Esophagus muscularis mucosa (tissue), 4 donors: Measurements from ENCODE around the gene ALDH5A1. TPM values are rescaled to one million over a fixed set of nuclear protein-coding genes. Genes with fewer than 3 reads are reported as not detected.

Source experiments
- DNase-seq: peaks from one replicate; pipeline ENCODE4 v3.0.0-alpha.2; 2017; ENCODE audit errors: extremely low spot score
- H3K27ac ChIP-seq, 4 donors: fragments of 200-600 bp; sonication (generic); replicated peaks in 1 of 4; 1 replicate in 3 of 4; 2 replicates in 1 of 4; pipeline ENCODE4 v1.5.1; 2016 to 2019; ENCODE audit warnings: mild to moderate bottlenecking in 1 of 4
- H3K27me3 ChIP-seq, 4 donors: fragments of 200-600 bp; sonication (generic); one replicate each; pipeline versions ENCODE4 v1.5.1 to v1.6.0; 2016 to 2019
- H3K36me3 ChIP-seq, 4 donors: fragments of 200-600 bp; sonication (generic); one replicate each; pipeline ENCODE4 v1.5.1; 2016 to 2019
- H3K4me1 ChIP-seq, 4 donors: fragments of 200-600 bp; sonication (generic); one replicate each; pipeline ENCODE4 v1.5.1; 2016 to 2019
- H3K4me3 ChIP-seq, 4 donors: fragments of 200-600 bp; sonication (generic); 1 replicate in 2 of 4; 2 replicates in 2 of 4; pipeline ENCODE4 v1.5.1; 2016 to 2019; ENCODE audit warnings: mild to moderate bottlenecking in 4 of 4, moderate library complexity in 1 of 4
- H3K9me3 ChIP-seq, 4 donors: fragments of 200-600 bp; sonication (generic); 1 replicate in 3 of 4; 2 replicates in 1 of 4; pipeline ENCODE4 v1.5.1; 2016 to 2019
- EP300 ChIP-seq: sonication (generic); formaldehyde crosslinking; IDR thresholded peaks from one replicate; pipeline ENCODE4 v1.6.1; 2017; ENCODE audit warnings: antibody characterized with exemption
- POLR2A ChIP-seq: fragments of 450-650 bp; IDR thresholded peaks from one replicate; pipeline ENCODE4 v1.6.1; 2017; ENCODE audit warnings: antibody characterized with exemption, moderate library complexity, mild to moderate bottlenecking, low read depth
- POLR2AphosphoS5 ChIP-seq, 2 donors: sonication (generic); formaldehyde crosslinking; IDR thresholded peaks; one replicate each; pipeline ENCODE4 v1.6.1; 2017; ENCODE audit warnings: antibody characterized with exemption in 2 of 2
- WGBS: methylation state at CpG from one replicate; pipeline ENCODE4 v1.1.5; 2018; 5-methylcytosine and 5-hydroxymethylcytosine counted together
- intact Hi-C: fragments of 100-400 bp; cut with DNase I; formaldehyde crosslinking; loops from one replicate; pipeline ENCODE4 v1.15.1; 2023
- total RNA-seq, 4 donors: library from RNA; depleted of rRNA; stranded (reverse); fragments of >200 nt; gene quantifications; one replicate each; pipeline versions ENCODE4 v1.1.0 to v1.2.1, GENCODE V29; 2016
- TF ChIP-seq, protein P1 (sequence below), 3 experiments: fragments of 200-600 bp in 2 of 3; fragments of 450-650 bp in 1 of 3; sonication (generic) in 2 of 3; IDR thresholded peaks; one replicate each; pipeline ENCODE4 v1.5.1; 2017 to 2019; ENCODE audit warnings: antibody characterized with exemption in 3 of 3, mild to moderate bottlenecking in 2 of 3, moderate library complexity in 1 of 3

The ALDH5A1 gene
- total RNA-seq, 4 donors from 2014 or later = 2.5 to 3.5 (median 3.3) TPM

DNA sequence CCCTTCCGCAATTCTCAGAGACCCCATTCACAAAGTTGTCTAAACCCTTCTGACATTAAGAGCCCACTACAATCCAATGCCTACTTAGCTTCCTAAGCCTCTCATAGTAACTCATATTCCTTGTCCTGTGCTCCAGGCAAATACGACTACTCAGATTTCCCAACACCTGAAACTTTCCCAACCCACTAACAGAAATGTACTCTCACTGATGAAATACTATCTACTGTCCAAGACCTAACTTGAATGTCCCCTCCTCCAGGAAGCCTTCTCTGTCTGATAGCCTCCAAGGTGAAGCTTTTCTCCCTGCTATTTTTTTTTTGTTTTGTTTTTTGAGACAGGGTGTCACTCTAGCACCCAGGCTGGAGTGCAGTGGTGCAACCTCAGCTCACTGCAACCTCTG, 35.8 kb upstream of the ALDH5A1 start:
- no peak overlapping the region for H3K27ac ChIP-seq
- DNase-seq = no peak
- H3K4me3 ChIP-seq = no peak overlapping the region
- no peaks in the 10 kb centered on the region for H3K9me3 ChIP-seq
- intact Hi-C loops = no loop called here
- H3K4me1 ChIP-seq = no peaks in the 10 kb centered on the region
- no peak for TF ChIP-seq POLR2A
- no peak for TF ChIP-seq EP300
- TF ChIP-seq POLR2AphosphoS5 (IDR thresholded peaks at IDR 0.05) = no peak
- TF ChIP-seq, protein P1, sequence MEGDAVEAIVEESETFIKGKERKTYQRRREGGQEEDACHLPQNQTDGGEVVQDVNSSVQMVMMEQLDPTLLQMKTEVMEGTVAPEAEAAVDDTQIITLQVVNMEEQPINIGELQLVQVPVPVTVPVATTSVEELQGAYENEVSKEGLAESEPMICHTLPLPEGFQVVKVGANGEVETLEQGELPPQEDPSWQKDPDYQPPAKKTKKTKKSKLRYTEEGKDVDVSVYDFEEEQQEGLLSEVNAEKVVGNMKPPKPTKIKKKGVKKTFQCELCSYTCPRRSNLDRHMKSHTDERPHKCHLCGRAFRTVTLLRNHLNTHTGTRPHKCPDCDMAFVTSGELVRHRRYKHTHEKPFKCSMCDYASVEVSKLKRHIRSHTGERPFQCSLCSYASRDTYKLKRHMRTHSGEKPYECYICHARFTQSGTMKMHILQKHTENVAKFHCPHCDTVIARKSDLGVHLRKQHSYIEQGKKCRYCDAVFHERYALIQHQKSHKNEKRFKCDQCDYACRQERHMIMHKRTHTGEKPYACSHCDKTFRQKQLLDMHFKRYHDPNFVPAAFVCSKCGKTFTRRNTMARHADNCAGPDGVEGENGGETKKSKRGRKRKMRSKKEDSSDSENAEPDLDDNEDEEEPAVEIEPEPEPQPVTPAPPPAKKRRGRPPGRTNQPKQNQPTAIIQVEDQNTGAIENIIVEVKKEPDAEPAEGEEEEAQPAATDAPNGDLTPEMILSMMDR (IDR thresholded peaks at IDR 0.05) = no peak
- 98% methylated on average over 2 of the region's 2 CpGs for WGBS
- peaks cover 0 to 12% (median 2%) of the 10 kb centered on the region in 4 donors for H3K36me3 ChIP-seq
- H3K27me3 ChIP-seq = no peaks in the 10 kb centered on the region

DNA sequence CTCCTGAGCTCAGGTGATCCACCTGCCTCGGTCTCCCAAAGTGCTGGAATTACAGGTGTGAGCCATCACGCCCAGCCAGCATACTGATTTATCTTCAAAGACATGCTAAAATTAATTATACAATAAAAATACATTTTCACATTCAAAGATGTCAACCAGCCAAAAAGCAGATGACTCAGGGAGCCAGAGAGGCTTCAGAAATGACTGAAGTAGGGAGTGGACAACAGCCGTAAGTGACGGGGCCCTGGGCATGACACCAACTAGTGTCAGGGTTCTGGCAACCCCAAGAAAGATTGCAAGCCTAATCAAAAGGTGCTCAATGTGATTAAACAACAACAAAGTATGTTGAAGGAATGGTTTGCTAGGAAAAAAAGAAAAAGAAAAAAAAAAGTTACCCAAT, 33.8 kb upstream of the ALDH5A1 start:
- no peak overlapping the region for H3K4me3 ChIP-seq

DNA sequence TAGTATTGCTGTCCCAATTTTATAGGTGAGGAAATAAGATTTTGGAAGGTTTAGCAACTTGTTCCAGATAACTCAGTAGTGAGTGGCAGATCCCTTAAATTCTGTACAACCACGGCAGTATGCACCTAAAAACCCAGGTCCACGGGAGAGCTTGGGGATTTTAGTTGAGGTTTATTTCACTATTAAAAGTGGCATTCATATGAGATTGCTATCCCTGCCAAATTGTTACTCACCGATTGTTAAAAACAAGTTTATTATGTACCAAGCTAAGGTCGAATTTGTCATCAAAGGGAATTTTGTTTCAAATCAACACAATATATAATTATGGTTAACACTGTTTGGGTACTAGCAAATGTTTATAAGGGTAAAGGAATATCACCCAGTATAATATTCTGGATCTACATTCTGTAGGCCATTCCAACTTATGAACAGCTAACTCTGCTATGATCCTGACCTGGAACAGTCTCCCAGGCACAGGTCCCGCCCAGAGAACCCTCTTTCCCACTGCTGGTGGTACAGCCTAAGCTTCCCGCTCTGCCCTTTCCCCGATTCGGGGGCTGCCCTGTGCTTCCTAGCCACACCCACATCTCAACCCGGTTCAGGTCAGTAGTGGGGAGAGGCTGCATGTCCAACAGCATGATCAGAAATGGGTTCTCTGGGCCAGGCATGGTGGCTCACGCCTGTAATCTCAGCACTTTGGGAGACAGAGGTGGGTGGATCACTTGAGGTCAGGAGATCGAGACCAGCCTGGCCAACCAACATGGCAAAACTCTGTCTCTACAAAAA, 30.3 kb upstream of the ALDH5A1 start:
- DNase-seq = peak; percentile 78
- WGBS = 93% methylated on average over 10 of the region's 11 CpGs
- Histone ChIP-seq H3K27ac (no peak overlapping the region), H3K36me3 (peaks cover 0 to 18% (median 0%) of the 10 kb centered on the region in 4 donors), H3K9me3 (no peaks in the 10 kb centered on the region), H3K27me3 (no peaks in the 10 kb centered on the region), H3K4me1 (no peaks in the 10 kb centered on the region), H3K4me3 (no peak overlapping the region)
- TF ChIP-seq POLR2A (no peak), POLR2AphosphoS5 (IDR thresholded peaks at IDR 0.05) (no peak), EP300 (no peak)
- TF ChIP-seq, protein P1 (IDR thresholded peaks at IDR 0.05) = no peak
- intact Hi-C loops = no loop called here

More for the DNA sequence above, 33.8 kb upstream of the ALDH5A1 start:
- WGBS = 80% methylated on average over 4 of the region's 4 CpGs
- H3K4me1 ChIP-seq = no peaks in the 10 kb centered on the region
- peaks cover 0 to 15% (median 1%) of the 10 kb centered on the region in 4 donors for H3K36me3 ChIP-seq
- no peak for TF ChIP-seq POLR2AphosphoS5 (IDR thresholded peaks at IDR 0.05)
- no peak for TF ChIP-seq POLR2A
- H3K9me3 ChIP-seq = no peaks in the 10 kb centered on the region
- intact Hi-C loops = no loop called here
- peak; percentile 64 for DNase-seq
- H3K27ac ChIP-seq = no peak overlapping the region
- no peaks in the 10 kb centered on the region for H3K27me3 ChIP-seq

DNA sequence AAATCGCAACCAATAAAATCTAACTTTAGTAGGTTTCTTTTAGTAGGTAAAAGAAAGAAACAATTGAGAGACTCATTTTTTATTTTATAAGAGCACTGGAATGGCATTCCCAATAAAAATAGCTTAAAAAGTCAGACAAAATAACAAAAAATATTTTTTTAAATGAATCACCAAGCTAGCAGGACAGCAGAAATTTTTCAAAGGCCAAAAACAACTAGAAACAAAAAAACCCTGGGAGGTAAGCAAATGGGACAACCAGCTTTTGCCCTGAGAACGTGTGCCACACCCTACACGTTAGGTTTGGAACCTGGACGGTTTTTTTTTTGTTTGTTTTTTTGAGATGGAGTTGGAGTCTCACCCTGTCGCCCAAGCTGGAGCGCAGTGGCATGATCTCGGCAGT, 25.0 kb upstream of the ALDH5A1 start:
- no peak for DNase-seq
- Histone ChIP-seq H3K4me3 (no peak overlapping the region), H3K9me3 (no peaks in the 10 kb centered on the region), H3K4me1 (peaks cover 0 to 6% (median 0%) of the 10 kb centered on the region in 4 donors), H3K27ac (no peak overlapping the region), H3K27me3 (no peaks in the 10 kb centered on the region), H3K36me3 (peaks cover 0 to 12% (median 0%) of the 10 kb centered on the region in 4 donors)
- intact Hi-C loops = no loop called here
- WGBS = 93% methylated on average over 7 of the region's 7 CpGs
- TF ChIP-seq POLR2A = no peak
- TF ChIP-seq, protein P1 (IDR thresholded peaks at IDR 0.05) = no peak
- no peak for TF ChIP-seq EP300
- no peak for TF ChIP-seq POLR2AphosphoS5 (IDR thresholded peaks at IDR 0.05)

DNA sequence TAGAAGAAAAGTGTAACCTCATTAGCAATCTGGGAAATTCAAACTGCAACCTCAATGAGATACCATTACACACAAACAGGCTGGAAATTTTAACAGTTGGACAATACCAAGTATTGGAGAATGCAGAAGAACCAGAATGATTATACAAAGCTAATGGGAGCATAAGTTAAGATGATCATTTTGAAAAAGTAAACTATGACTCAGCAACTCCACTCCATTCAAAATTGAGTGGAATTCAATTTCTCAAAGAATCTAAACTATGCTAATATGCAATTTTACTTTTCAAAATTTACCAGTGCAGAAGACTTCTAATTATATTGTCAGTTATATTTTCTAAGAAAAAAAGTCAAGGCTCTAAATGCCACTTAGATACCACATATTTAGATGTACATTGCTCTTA, 22.6 kb upstream of the ALDH5A1 start:
- DNase-seq = no peak
- no peaks in the 10 kb centered on the region for H3K27me3 ChIP-seq
- intact Hi-C loops = no loop called here
- H3K36me3 ChIP-seq = no peaks in the 10 kb centered on the region
- peaks cover 0 to 6% (median 0%) of the 10 kb centered on the region in 4 donors for H3K4me1 ChIP-seq
- H3K27ac ChIP-seq = no peak overlapping the region
- no peak for TF ChIP-seq EP300
- TF ChIP-seq, protein P1 (IDR thresholded peaks at IDR 0.05) = no peak
- TF ChIP-seq POLR2A = no peak
- TF ChIP-seq POLR2AphosphoS5 (IDR thresholded peaks at IDR 0.05) = no peak
- no peak overlapping the region for H3K4me3 ChIP-seq
- no peaks in the 10 kb centered on the region for H3K9me3 ChIP-seq
